Activated naive CD8-positive, alpha-beta T cell treated with anti-CD3 and anti-CD28 coated beads, Interleukin-2, amount 50 U/mL, for 24 hours (primary cell): Measurements from ENCODE around the gene VPS72.
"Not testable (repeated sequence)": the region's sequence is repeated elsewhere in the genome, so short reads cannot be mapped to it uniquely, and the experiment has no call there.

Experiments
- ATAC-seq: fragments of 150-1000 bp; cut with Tn5 transposase; one replicate; pipeline ENCODE4 v1.10.0; 2021
- DNase-seq: peaks from one replicate; pipeline ENCODE4 v3.0.0; 2021
- H3K27ac Mint-ChIP-seq: one replicate; pipeline ENCODE4 v1.8.0; 2021; ENCODE audit warnings: mild to moderate bottlenecking, mixed read lengths
- H3K27me3 Mint-ChIP-seq: one replicate; pipeline ENCODE4 v1.8.0; 2021; ENCODE audit warnings: mixed read lengths
- H3K36me3 Mint-ChIP-seq: one replicate; pipeline ENCODE4 v1.8.0; 2021; ENCODE audit warnings: low read depth, mixed read lengths
- H3K4me1 Mint-ChIP-seq: one replicate; pipeline ENCODE4 v1.8.0; 2021; ENCODE audit warnings: mixed read lengths
- H3K4me3 Mint-ChIP-seq: one replicate; pipeline ENCODE4 v1.8.0; 2021; ENCODE audit warnings: mild to moderate bottlenecking, moderate library complexity, mixed read lengths
- H3K9me3 Mint-ChIP-seq: one replicate; pipeline ENCODE4 v1.8.0; 2021; ENCODE audit warnings: mixed read lengths

VPS72 gene

DNA sequence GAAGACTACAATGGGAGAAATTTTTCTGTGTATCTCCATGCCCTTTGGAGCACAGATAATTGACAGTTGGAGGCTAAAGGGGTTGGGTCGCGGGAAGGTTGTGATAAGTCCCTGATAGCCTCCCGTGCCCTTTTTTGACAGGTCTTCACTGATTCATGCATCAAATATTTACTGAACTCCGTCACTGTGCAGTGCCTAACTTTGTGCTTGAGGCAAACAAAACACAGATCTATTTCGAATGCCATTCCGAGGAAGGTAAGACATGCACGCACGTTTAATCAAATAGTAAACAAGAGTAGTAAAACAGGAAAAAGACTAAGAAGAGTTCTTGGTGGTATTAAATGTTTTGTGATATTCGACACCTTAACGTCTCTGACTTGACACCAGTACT lies 7.9 kb upstream of the VPS72 start:
- DNase-seq (no peak), ATAC-seq (no peak)
- H3K4me1 Mint-ChIP-seq: peaks cover 38% of the 10 kb centered on the region
- H3K9me3 Mint-ChIP-seq: no peaks in the 10 kb centered on the region
- H3K36me3 Mint-ChIP-seq: peaks cover 24% of the 10 kb centered on the region
- H3K27me3 Mint-ChIP-seq: peaks cover 4% of the 10 kb centered on the region
- peak overlapping the region; percentile 94 for H3K4me3 Mint-ChIP-seq
- peak overlapping the region; percentile 99 for H3K27ac Mint-ChIP-seq

DNA sequence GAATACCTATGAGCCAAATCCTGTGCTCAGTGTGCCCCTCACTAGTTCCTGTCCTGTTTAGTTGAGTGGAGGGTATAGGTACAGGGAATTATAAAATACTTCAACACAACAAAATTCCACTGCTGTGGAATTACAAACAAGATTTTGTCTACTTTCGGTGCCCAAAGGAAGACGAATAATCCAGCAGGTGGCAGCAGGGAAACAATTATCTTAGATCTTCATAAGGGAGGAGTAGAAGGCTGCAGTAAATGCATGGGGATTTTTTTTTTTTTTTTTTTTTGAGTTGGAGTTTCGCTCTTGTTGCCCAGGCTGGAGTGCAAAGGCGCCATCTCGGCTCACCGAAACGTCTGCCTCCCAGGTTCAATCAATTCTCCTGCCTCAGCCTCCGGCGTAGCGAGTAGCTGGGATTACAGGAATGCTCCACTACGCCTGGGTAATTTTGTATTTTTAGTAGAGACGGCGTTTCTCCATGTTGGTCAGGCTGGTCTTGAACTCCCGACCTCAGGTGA lies 6.3 kb upstream of the VPS72 start:
- no peaks in the 10 kb centered on the region for H3K9me3 Mint-ChIP-seq
- peaks cover 32% of the 10 kb centered on the region for H3K4me1 Mint-ChIP-seq
- ATAC-seq: peak; percentile 31
- DNase-seq: peak; percentile 49
- peak overlapping the region; percentile 46 for H3K4me3 Mint-ChIP-seq
- H3K27me3 Mint-ChIP-seq: peaks cover 4% of the 10 kb centered on the region
- H3K36me3 Mint-ChIP-seq: peaks cover 24% of the 10 kb centered on the region
- peak overlapping the region; percentile 68 for H3K27ac Mint-ChIP-seq

DNA sequence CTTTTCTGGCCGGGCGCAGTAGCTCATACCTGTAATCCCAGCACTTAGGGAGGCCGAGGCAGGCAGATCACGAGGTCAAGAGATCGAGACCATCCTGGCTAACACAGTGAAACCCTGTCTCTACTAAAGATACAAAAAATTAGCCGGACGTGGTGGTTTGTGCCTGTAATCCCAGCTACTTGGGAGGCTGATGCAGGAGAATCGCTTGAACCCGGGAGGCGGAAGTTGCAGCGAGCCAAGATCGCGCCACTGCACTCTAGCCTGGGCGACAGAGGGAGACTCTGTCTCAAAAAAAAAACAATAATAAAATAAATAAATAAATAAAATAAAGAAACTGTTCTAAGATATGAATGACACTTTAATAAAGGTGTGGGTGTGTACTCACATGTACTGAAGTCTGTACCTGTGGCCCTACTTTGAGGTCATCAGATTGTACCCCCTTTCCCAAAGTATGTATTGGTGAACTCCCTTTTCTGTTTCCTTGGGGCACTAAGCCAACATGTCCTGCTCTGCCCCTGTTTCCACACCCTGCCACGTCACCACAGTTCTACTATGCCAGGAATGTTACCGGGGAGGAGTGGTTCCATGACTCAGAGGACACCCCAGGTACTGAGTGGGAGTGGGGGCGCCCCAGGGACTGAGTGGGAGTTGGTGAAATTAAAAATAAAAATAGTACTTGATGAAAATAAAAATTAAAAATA lies 5.0 kb upstream of the VPS72 start:
- H3K9me3 Mint-ChIP-seq, H3K4me3 Mint-ChIP-seq, H3K27ac Mint-ChIP-seq, DNase-seq, H3K27me3 Mint-ChIP-seq, ATAC-seq: not testable (repeated sequence)
- Mint-ChIP-seq H3K36me3 (peaks cover 17% of the 10 kb centered on the region), H3K4me1 (peaks cover 32% of the 10 kb centered on the region)

DNA sequence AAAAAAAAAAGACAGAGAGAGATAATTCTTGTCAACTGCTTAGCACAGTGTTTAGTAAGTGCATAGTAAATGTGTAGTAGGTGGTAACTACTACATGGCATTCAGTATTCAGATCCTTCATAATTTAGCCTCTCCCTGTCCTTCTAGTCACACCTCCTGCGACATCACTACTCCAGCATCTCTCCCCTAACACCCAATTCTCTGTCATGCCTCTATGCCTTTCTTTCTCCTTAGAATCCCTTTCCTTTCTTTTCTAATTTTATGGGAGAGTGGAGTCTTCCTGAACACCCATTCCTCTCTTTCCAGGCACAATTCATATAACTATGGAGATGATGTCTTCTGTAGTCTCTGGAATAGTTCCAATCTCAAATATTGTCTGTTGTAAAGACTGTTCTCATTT lies 3.9 kb upstream of the VPS72 start:
- Mint-ChIP-seq H3K36me3 (peaks cover 8% of the 10 kb centered on the region), H3K27ac (no peak overlapping the region), H3K4me1 (peaks cover 33% of the 10 kb centered on the region), H3K9me3 (no peaks in the 10 kb centered on the region), H3K4me3 (no peak overlapping the region), H3K27me3 (peaks cover 4% of the 10 kb centered on the region)
- DNase-seq (no peak), ATAC-seq (no peak)

DNA sequence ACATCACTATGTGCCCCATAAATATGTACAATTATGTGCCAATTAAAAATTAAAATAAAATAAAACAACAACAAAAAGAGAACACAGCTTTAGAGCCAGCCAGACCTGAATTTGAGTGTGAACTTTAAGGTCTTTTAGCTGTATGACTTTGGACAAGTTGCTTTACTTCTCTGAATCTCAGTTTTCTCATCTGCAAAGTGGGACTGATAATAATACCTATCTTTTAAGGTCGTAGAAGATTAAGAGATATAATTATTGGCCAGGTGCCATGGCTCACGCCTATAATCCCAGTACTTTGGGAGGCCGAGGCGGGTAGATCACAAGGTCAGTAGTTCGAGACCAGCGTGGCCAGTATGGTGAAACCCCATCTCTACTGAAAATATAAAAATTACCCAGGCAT lies 3.3 kb upstream of the VPS72 start:
- Mint-ChIP-seq H3K9me3 (no peaks in the 10 kb centered on the region), H3K4me3 (no peak overlapping the region), H3K27ac (no peak overlapping the region)

DNA sequence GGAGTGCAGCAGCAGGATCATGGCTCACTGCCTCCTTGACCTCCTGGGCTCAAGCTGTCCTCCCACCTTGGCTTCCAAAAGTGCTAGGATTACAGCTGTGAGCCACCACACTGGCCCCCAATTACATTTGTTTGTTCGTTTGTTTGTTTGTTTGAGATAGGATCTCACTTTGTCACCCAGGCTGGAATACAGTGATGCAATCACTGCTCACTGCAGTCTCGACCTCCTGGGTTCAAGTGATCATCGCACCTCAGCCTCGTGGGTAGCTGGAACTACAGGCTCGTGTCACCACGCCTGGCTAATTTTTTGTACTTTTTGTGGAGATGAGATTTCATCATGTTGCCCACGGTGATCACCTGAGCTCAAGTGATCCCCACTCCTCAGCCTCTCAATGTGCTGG lies 2.0 kb upstream of the VPS72 start:
- ATAC-seq (no peak), DNase-seq (no peak)
- no peak overlapping the region for H3K4me3 Mint-ChIP-seq
- H3K9me3 Mint-ChIP-seq: no peaks in the 10 kb centered on the region
- no peak overlapping the region for H3K27ac Mint-ChIP-seq
- peaks cover 4% of the 10 kb centered on the region for H3K36me3 Mint-ChIP-seq
- peaks cover 34% of the 10 kb centered on the region for H3K4me1 Mint-ChIP-seq
- no peaks in the 10 kb centered on the region for H3K27me3 Mint-ChIP-seq

More for the DNA sequence above, 3.3 kb upstream of the VPS72 start:
- H3K27me3 Mint-ChIP-seq: peaks cover 1% of the 10 kb centered on the region
- ATAC-seq: no peak
- H3K36me3 Mint-ChIP-seq: peaks cover 4% of the 10 kb centered on the region
- H3K4me1 Mint-ChIP-seq: peaks cover 35% of the 10 kb centered on the region
- no peak for DNase-seq

DNA sequence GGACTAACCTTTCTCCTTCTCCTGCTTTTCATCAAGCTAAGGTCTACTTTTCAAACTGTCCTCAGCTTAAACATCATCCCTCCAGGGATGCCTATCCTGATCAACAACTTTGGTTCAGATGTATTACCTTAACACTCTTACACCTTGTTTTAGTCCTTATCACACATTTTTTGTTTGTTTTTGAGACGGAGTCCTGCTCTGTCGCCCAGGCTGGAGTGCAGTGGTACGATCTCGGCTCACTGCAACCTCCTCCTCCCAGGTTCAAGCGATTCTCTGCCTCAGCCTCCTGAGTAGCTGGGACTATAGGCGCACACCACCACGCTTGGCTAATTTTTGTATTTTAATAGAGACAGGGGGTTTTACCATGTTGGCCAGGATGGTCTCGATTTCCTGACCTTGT lies 1.3 kb downstream of the VPS72 start:
- Mint-ChIP-seq H3K36me3 (peaks cover 20% of the 10 kb centered on the region), H3K4me3 (peak overlapping the region; percentile 94), H3K4me1 (peaks cover 28% of the 10 kb centered on the region), H3K27ac (peak overlapping the region; percentile 94)
- H3K27me3 Mint-ChIP-seq, ATAC-seq, H3K9me3 Mint-ChIP-seq, DNase-seq: not testable (repeated sequence)

DNA sequence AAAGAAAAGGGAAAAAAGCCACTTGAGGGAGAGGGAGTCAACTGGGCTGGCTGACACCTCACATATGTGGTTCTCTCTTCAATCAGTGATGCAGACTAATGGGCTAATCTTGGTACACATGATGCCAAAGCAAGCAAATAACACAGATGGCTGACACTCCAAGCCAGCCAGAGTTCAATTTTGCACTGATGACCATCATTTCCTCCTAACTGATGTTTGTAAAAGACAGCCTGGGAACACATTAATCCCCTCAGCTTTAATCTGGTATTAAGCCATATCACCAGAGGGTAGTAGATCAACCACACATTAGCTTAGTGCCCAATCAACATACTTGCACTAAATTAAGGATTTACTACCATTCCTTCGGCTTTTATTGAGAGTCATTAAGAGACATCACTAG lies 2.8 kb downstream of the VPS72 start:
- no peak overlapping the region for H3K4me3 Mint-ChIP-seq
- ATAC-seq: no peak
- peaks cover 28% of the 10 kb centered on the region for H3K4me1 Mint-ChIP-seq
- no peak overlapping the region for H3K27ac Mint-ChIP-seq
- H3K36me3 Mint-ChIP-seq: peaks cover 32% of the 10 kb centered on the region
- H3K9me3 Mint-ChIP-seq: no peaks in the 10 kb centered on the region
- no peaks in the 10 kb centered on the region for H3K27me3 Mint-ChIP-seq
- no peak for DNase-seq

DNA sequence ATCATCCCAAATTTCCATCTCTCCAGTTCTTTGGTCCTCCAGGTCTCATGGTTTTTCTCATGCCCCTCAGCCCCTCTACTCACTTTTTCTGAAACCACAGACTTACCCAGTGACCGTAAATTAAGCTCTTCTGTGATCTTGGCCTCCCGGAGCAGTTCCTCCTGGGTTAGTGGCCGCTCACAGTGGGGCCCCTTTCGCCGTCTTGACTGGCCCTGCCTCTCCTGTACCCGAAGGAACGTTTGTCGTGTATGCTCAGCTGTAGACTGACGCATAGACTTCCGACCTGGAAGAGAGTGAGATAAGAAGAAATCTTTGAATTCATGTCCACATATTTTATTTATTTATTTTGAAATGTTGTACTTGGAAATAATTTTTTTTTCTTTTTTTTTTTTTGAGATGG lies 5.8 kb downstream of the VPS72 start:
- no peak overlapping the region for H3K4me3 Mint-ChIP-seq
- no peaks in the 10 kb centered on the region for H3K9me3 Mint-ChIP-seq
- no peaks in the 10 kb centered on the region for H3K27me3 Mint-ChIP-seq
- H3K36me3 Mint-ChIP-seq: peaks cover 42% of the 10 kb centered on the region
- H3K27ac Mint-ChIP-seq: no peak overlapping the region
- ATAC-seq: no peak
- H3K4me1 Mint-ChIP-seq: peaks cover 16% of the 10 kb centered on the region
- no peak for DNase-seq

DNA sequence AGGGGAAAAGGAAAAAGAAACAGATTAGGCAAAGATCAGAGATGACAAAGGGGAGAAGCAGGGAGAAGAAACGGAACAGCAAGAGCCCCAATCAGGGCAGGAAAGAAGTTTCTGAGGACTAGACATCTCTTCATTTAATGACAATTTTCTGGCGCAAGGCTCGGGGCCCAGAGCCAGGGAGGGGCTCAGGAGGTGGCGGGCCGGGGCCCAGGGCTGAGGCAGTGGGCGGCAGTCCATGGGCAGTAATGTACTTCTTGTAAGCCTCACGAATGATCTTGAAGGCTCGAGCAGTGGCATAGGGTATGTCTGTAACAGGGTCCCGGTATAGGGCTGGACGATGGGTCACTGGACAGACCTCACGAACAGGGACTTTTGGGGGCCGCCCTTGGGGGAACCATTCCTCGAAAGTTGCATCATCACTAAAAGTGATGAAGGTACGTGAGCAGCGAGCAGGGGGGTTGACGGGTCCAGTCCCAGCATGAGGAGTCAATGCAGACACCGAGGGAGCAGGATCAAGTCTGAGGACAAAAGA lies 13.4 kb downstream of the VPS72 start:
- Mint-ChIP-seq H3K27ac (peak overlapping the region; percentile 57), H3K9me3 (no peaks in the 10 kb centered on the region), H3K4me1 (no peaks in the 10 kb centered on the region), H3K36me3 (peaks cover 32% of the 10 kb centered on the region), H3K4me3 (no peak overlapping the region), H3K27me3 (no peaks in the 10 kb centered on the region)
- ATAC-seq: no peak
- DNase-seq: no peak

DNA sequence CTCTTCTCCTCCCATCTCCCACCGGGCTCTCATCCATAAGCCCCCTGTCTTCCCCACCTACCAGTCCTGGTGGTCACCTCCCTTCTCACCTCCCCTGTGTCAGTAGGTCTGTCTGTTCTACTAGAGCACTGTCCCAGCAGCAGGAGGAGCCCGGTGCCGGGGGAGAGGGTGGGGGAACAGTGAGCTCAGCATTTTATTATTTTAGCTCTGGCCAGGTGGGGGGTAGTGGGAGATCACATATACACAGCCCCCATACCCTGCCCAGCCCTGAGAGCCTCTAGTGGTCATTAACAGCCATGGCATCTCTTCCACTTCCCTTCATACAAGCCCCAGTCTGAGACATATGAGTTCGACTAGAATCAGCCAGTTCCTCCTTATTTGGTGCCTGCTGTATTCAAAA lies 14.1 kb downstream of the VPS72 start, which contains the start of gene TMOD4:
Gene TMOD4, minus strand, starts transcription at position 119 of the 400 bp plus-strand sequence. CDS start 1,106 bp downstream, outside the sequence.
- peaks cover 29% of the 10 kb centered on the region for H3K36me3 Mint-ChIP-seq
- H3K27me3 Mint-ChIP-seq: no peaks in the 10 kb centered on the region
- ATAC-seq: peak; percentile 42
- DNase-seq: no peak
- no peaks in the 10 kb centered on the region for H3K9me3 Mint-ChIP-seq
- peak within 1 kb of the TSS; percentile 57 for H3K27ac Mint-ChIP-seq
- no peak within 1 kb of the TSS for H3K4me3 Mint-ChIP-seq
- no peaks in the 10 kb centered on the region for H3K4me1 Mint-ChIP-seq

DNA sequence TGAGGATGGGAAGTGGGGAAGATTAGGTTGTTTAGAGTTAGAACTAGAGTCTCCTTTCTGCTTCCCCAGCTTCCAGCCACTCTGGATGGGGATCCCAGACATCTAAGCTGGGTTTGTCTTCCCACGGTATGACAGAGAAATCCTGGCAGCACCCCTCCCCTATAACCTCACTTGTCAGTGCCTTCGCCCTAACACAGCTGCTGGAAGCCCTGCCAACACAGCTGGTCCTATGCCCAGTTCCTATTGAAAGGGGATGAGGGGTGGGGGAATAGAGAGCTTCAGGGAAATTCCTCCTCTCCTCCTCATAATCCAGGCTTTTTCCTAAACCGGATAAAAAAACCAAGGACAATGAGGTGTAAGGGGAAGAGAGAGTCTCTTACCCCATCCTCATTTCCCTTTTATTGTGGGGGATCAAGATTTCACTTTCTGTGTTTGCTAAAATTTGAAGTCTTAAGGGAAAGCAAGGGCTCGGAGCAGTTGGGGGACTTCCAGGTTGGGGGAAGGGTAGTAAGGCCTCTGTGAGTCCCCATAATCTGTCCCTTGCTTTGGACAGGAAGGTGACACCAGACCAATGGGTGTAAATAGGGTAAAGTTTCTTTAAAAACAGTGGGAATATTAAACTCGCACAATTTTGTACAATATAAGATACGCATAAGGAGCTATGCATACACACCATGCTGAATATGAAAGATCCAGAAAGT lies 14.8 kb downstream of the VPS72 start:
- ATAC-seq: no peak
- Mint-ChIP-seq H3K4me1 (no peaks in the 10 kb centered on the region), H3K27me3 (no peaks in the 10 kb centered on the region), H3K9me3 (no peaks in the 10 kb centered on the region), H3K27ac (no peak overlapping the region), H3K36me3 (peaks cover 27% of the 10 kb centered on the region), H3K4me3 (no peak overlapping the region)
- DNase-seq: no peak

DNA sequence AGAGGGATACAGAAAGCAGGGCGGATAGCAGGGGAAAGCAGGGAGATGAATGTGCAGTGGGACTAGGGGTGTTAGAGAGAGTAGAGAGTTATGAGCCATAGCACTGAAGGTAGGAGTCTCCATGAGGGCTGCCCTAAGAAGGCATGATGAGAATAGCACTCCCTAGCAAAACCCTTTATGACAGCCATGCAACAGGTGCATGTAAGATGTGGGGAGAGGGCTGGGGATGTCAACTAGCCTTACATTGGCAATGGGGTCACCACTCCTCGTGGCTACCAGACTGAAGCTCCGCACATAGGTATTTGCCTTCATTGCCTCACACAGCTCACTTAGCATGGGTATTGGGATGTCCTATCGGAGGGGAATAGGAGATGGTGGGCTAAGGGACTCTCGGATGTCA lies 18.8 kb downstream of the VPS72 start:
- H3K36me3 Mint-ChIP-seq: peaks cover 37% of the 10 kb centered on the region
- DNase-seq: no peak
- no peaks in the 10 kb centered on the region for H3K27me3 Mint-ChIP-seq
- H3K4me1 Mint-ChIP-seq: peaks cover 19% of the 10 kb centered on the region
- no peaks in the 10 kb centered on the region for H3K9me3 Mint-ChIP-seq
- peak overlapping the region; percentile 24 for H3K27ac Mint-ChIP-seq
- H3K4me3 Mint-ChIP-seq: no peak overlapping the region
- ATAC-seq: no peak

DNA sequence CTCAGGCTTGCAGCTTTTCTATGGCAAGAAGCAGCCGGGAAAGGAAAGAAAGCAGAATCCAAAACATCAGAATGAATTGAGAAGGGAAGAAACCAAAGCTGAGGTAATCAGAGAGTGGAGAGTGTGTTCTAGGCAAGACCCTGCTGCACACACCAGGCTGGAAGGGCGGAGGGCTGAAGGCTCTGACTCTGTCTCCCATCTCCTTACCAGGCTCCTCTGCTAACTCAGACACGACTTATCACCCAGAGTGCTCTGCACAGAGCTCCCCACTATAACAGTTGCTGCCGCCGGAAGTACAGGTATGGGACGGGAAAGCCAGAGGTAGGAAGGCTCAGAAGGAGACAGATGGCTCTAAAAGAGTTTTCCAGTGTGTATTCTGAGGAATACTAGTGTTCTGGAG lies 22.9 kb downstream of the VPS72 start:
- peaks cover 3% of the 10 kb centered on the region for H3K27me3 Mint-ChIP-seq
- H3K4me1 Mint-ChIP-seq: peaks cover 47% of the 10 kb centered on the region
- peaks cover 4% of the 10 kb centered on the region for H3K9me3 Mint-ChIP-seq
- peaks cover 48% of the 10 kb centered on the region for H3K36me3 Mint-ChIP-seq
- DNase-seq (no peak), ATAC-seq (no peak)
- peak overlapping the region; percentile 100 for H3K27ac Mint-ChIP-seq
- H3K4me3 Mint-ChIP-seq: peak overlapping the region; percentile 100

DNA sequence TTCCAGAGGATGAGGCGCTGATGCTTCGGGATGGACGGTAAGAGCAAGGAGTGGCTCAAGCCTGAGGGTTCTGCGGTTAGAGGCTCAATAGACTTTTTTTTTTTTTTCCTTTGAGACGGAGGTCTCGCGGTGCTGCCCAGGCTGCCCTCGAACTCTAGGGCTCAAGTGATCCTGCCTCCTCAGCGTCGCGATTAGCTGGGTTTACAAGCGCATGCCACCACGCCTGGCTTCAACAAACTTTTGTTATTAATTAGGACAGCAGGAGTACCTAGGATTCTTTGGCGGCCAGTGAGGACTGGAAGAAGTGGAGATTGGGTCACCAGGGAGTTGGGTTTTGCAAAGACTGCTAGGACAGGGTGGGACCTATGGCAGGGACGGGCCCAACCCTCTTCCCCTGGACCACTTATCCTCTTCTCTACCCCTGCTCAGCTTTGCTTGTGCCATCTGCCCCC lies 23.5 kb downstream of the VPS72 start:
- H3K4me1 Mint-ChIP-seq: peaks cover 53% of the 10 kb centered on the region
- no peak for DNase-seq

More for the DNA sequence above, 23.5 kb downstream of the VPS72 start:
- peaks cover 52% of the 10 kb centered on the region for H3K36me3 Mint-ChIP-seq
- ATAC-seq: no peak
- peaks cover 4% of the 10 kb centered on the region for H3K9me3 Mint-ChIP-seq
- H3K4me3 Mint-ChIP-seq: peak overlapping the region; percentile 100
- peaks cover 3% of the 10 kb centered on the region for H3K27me3 Mint-ChIP-seq
- peak overlapping the region; percentile 100 for H3K27ac Mint-ChIP-seq
